Neural progenitor cell (in vitro differentiated cells): Measurements from ENCODE around the gene DNAH7.

Experiments
- CTCF ChIP-seq: fragments of 200-600 bp; sonication (generic); IDR thresholded peaks from 2 replicates; pipeline ENCODE4 v1.5.1; 2017; ENCODE audit warnings: antibody characterized with exemption, mild to moderate bottlenecking
- EZH2 ChIP-seq: fragments of 200-600 bp; sonication (generic); IDR thresholded peaks from 2 replicates; pipeline ENCODE4 v1.6.1; 2017; ENCODE audit warnings: antibody characterized with exemption, mild to moderate bottlenecking, moderate library complexity

- TF ChIP-seq CTCF (no peak), EZH2 (no peak)
Observed at GRCh38 chr2:196077821-196078220, 9.2 kb upstream of the DNAH7 start.
